ENCODE measurements around the gene DHX58.

DHX58 gene

GRCh38 chr17:42129109-42129837 is 16.8 kb upstream of the DHX58 start:
- DNase-seq: no peak

GRCh38 chr17:42127414-42127813 is 14.9 kb upstream of the DHX58 start:
- DNase-seq: no peak

GRCh38 chr17:42126836-42127235 is 14.3 kb upstream of the DHX58 start:
- DNase-seq: no peak

- DNase-seq: no peak
Measured at GRCh38 chr17:42125565-42125964, 13.1 kb upstream of the DHX58 start.

- no peak for DNase-seq
Measured at GRCh38 chr17:42124256-42124655, 11.7 kb upstream of the DHX58 start.

- DNase-seq: no peak
Measured at GRCh38 chr17:42122371-42123303, 10.1 kb upstream of the DHX58 start, which contains the start of gene HSPB9. HSPB9 (plus strand) TSS chr17:42122804; CDS start chr17:42122851, 47 bp downstream.

GRCh38 chr17:42120770-42121769 is 8.6 kb upstream of the DHX58 start, which contains the start of gene KAT2A:
KAT2A (minus strand) TSS chr17:42121367; CDS start chr17:42121304, 63 bp downstream.
- peak; percentile 81 for DNase-seq

- DNase-seq: no peak
Measured at GRCh38 chr17:42120161-42120769, 7.8 kb upstream of the DHX58 start.

- DNase-seq: no peak
Measured at GRCh38 chr17:42119301-42119700, 6.8 kb upstream of the DHX58 start.

- DNase-seq: no peak
Measured at GRCh38 chr17:42118545-42118944, 6.0 kb upstream of the DHX58 start.

GRCh38 chr17:42118126-42118510 is 5.6 kb upstream of the DHX58 start:
- DNase-seq: no peak

- no peak for DNase-seq
Measured at GRCh38 chr17:42117397-42118125, 5.0 kb upstream of the DHX58 start.

- peak; percentile 72 for DNase-seq
Measured at GRCh38 chr17:42116705-42117396, 4.3 kb upstream of the DHX58 start.

GRCh38 chr17:42114118-42114517 is 1.6 kb upstream of the DHX58 start:
- DNase-seq: no peak

- DNase-seq: no peak
Measured at GRCh38 chr17:42113293-42114069, 967 bp upstream of the DHX58 start.

- DNase-seq: peak; percentile 22
Measured at GRCh38 chr17:42111871-42112551, 503 bp downstream of the DHX58 start.

- no peak for DNase-seq
Measured at GRCh38 chr17:42111265-42111636, 1.3 kb downstream of the DHX58 start.

- DNase-seq: no peak
Measured at GRCh38 chr17:42110301-42111264, 1.9 kb downstream of the DHX58 start.
